K562 (cell line): Measurements from ENCODE around the gene HCN3. TPM values are rescaled to one million over a fixed set of nuclear protein-coding genes. Genes with fewer than 3 reads are reported as not detected.

ENCODE experiments used
- ATAC-seq: fragments of 200-7000 bp; cut with Tn5 transposase; 3 replicates; pipeline ENCODE4 v1.9.1; 2020; ENCODE audit warnings: moderate library complexity
- BruUV-seq: library from RNA; stranded (reverse); fragments of 400-500 nt; replicated peaks from 2 replicates; lab custom pipeline; 2021; lab: Mats Ljungman, UMichigan
- CTCF ChIA-PET: fragments of 300-600 bp; formaldehyde crosslinking; extraction: SDS; loops from one replicate; lab custom pipeline; 2021; ENCODE audit warnings: low intra/inter-chr PET ratio; lab: Yijun Ruan, JAX
- POLR2A ChIA-PET: fragments of 300-600, 350-650 bp; sonication (Branson Sonifier 250); formaldehyde crosslinking; extraction: SDS; loops from one replicate; lab custom pipeline; 2021; ENCODE audit warnings: antibody characterized with exemption, inconsistent platforms; lab: Yijun Ruan, JAX
- DNase-seq, 4 experiments: peaks; one replicate each; pipeline versions ENCODE4 v3.0.0 to v3.0.0-alpha.2; 2011 to 2018; ENCODE audit warnings: low spot score in 3 of 4, mixed read lengths in 3 of 4; ENCODE audit errors: extremely low read depth in 1 of 4
- FAIRE-seq: peaks from 2 replicates; lab custom pipeline; 2011; peaks lifted over from hg19 to GRCh38; lab: Jason Lieb, UNC
- H2AFZ ChIP-seq: 2 replicates; pipeline ENCODE4 v1.6.0; 2011; ENCODE audit warnings: low read depth, low read length, control low read depth, inconsistent platforms
- H3K27ac ChIP-seq: fragments of 200-600 bp; 3 replicates; pipeline ENCODE4 v1.8.0; 2011; ENCODE audit warnings: low read depth, mild to moderate bottlenecking, control low read depth, inconsistent platforms, low read length, moderate library complexity, mixed read lengths; ENCODE audit errors: extremely low read depth
- H3K27me3 ChIP-seq, 2 experiments: fragments of 300-600 bp in 1 of 2; 2 replicates in 1 of 2; 3 replicates in 1 of 2; pipeline versions ENCODE4 v1.6.0 to v1.8.0; 2011; ENCODE audit warnings: inconsistent platforms in 2 of 2, low read length in 2 of 2, mild to moderate bottlenecking in 1 of 2, mixed read lengths in 1 of 2, moderate library complexity in 1 of 2; ENCODE audit not compliant: control insufficient read depth in 2 of 2, insufficient read depth in 2 of 2
- H3K36me3 ChIP-seq: fragments of 300-600 bp; 3 replicates; pipeline ENCODE4 v1.8.0; 2011; ENCODE audit warnings: mild to moderate bottlenecking, low read length, inconsistent platforms; ENCODE audit not compliant: control insufficient read depth, insufficient read depth
- H3K4me1 ChIP-seq, 2 experiments: fragments of 200-600 bp in 1 of 2; replicated peaks in 1 of 2; 2 replicates in 1 of 2; 3 replicates in 1 of 2; pipeline versions ENCODE4 v1.5.1 to v1.8.0; 2011; ENCODE audit warnings: inconsistent platforms in 2 of 2, low read length in 2 of 2, mild to moderate bottlenecking in 1 of 2, mixed read lengths in 1 of 2, moderate library complexity in 1 of 2; ENCODE audit not compliant: control insufficient read depth in 2 of 2, insufficient read depth in 2 of 2
- H3K4me2 ChIP-seq: 2 replicates; pipeline ENCODE4 v1.6.1; 2011; ENCODE audit warnings: low read length, control low read depth, inconsistent platforms, mixed read lengths; ENCODE audit not compliant: insufficient read depth
- H3K4me3 ChIP-seq: fragments of 200-600 bp; sonication (generic), shearing (Covaris generic); 2 replicates; pipeline ENCODE4 v1.5.1; 2016; ENCODE audit warnings: control low read depth, inconsistent platforms
- H3K79me2 ChIP-seq: fragments of 200-600 bp; 3 replicates; pipeline ENCODE4 v1.8.0; 2011; ENCODE audit warnings: low read length, inconsistent platforms; ENCODE audit not compliant: control insufficient read depth, insufficient read depth
- H3K9ac ChIP-seq, 2 experiments: 2 replicates each; pipeline versions ENCODE4 v1.6.0 to v1.6.1; 2011; ENCODE audit warnings: low read depth in 2 of 2, low read length in 2 of 2, control low read depth in 1 of 2, inconsistent platforms in 1 of 2, mild to moderate bottlenecking in 1 of 2, mixed read lengths in 1 of 2; ENCODE audit not compliant: insufficient read depth in 1 of 2
- H3K9me1 ChIP-seq: one replicate; pipeline ENCODE4 v1.6.0; 2011; ENCODE audit warnings: inconsistent platforms, mild to moderate bottlenecking, low read length, moderate library complexity; ENCODE audit not compliant: control insufficient read depth, insufficient read depth
- H3K9me3 ChIP-seq: replicated peaks from 2 replicates; pipeline ENCODE4 v1.5.1; 2011; ENCODE audit warnings: low read depth, low read length, inconsistent platforms; ENCODE audit not compliant: control insufficient read depth, insufficient read depth
- H4K20me1 ChIP-seq: replicated peaks from 2 replicates; pipeline ENCODE4 v1.6.1; 2011; ENCODE audit warnings: low read length, inconsistent platforms, mixed read lengths; ENCODE audit not compliant: control insufficient read depth, insufficient read depth
- MBD2 ChIP-seq: sonication (generic); IDR thresholded peaks from 2 replicates; pipeline ENCODE4 v1.6.1; 2016; ENCODE audit warnings: low read depth, borderline replicate concordance
- SIX5 ChIP-seq, 2 experiments: IDR thresholded peaks; 2 replicates each; pipeline ENCODE4 v1.6.1; 2011; ENCODE audit warnings: low read length in 2 of 2, borderline replicate concordance in 1 of 2, low read depth in 1 of 2, mild to moderate bottlenecking in 1 of 2, moderate library complexity in 1 of 2; ENCODE audit not compliant: insufficient read depth in 1 of 2
- SRSF9 ChIP-seq: fragments of 200-400 bp; formaldehyde crosslinking; IDR thresholded peaks from 2 replicates; pipeline ENCODE4 v1.6.1; 2017; ENCODE audit warnings: low read depth, low read length, borderline replicate concordance
- YY1 ChIP-seq, 3 experiments: IDR thresholded peaks; 2 replicates each; pipeline ENCODE4 v1.6.1; 2011; ENCODE audit warnings: low read length in 2 of 3, mild to moderate bottlenecking in 2 of 3, moderate library complexity in 2 of 3, borderline replicate concordance in 1 of 3, control low read depth in 1 of 3, low read depth in 1 of 3; ENCODE audit not compliant: insufficient read depth in 3 of 3, insufficient replicate concordance in 2 of 3, control insufficient read depth in 1 of 3, insufficient read length in 1 of 3; ENCODE audit errors: extremely low read depth in 1 of 3
- ZKSCAN3 ChIP-seq: fragments of 250-450 bp; sonication (Bioruptor Pico); IDR thresholded peaks from 2 replicates; pipeline ENCODE4 v1.4.0; 2020
- WGBS: fragments of 100-300 bp; shearing (Covaris generic); methylation state at CpG from one replicate; pipeline ENCODE4 v1.1.6; 2016; ENCODE audit warnings: low coverage, mixed read lengths; ENCODE audit not compliant: insufficient coverage; ENCODE audit errors: missing lambda C conversion rate; 5-methylcytosine and 5-hydroxymethylcytosine counted together
- in situ Hi-C: fragments of 300-500 bp; cut with MboI; formaldehyde crosslinking; loops from 4 replicates; pipeline ENCODE4 v1.15.0; 2018; ENCODE audit warnings: inconsistent platforms, mixed read lengths
- intact Hi-C: fragments of 100-400 bp; cut with micrococcal nuclease; formaldehyde crosslinking; loops from 2 replicates; pipeline ENCODE4 v1.14.2; 2022
- polyA plus RNA-seq, 8 experiments: library from polyadenylated mRNA; depleted of rRNA in 4 of 8; stranded (reverse) in 5 of 8; unstranded in 3 of 8; fragments of >200 nt; fragmentation: Nextera tagmentation in 2 of 8; fragmentation: Illumina TruSeq in 1 of 8; extraction: Ambion mirVana in 2 of 8; extraction: Trizol in 1 of 8; gene quantifications; 2 replicates each; pipeline versions ENCODE4 v1.2.1 to v1.2.3, GENCODE V29; 2011 to 2014; ENCODE audit warnings: inconsistent platforms in 1 of 8, missing spikeins in 1 of 8
- total RNA-seq, 7 experiments: library from RNA; depleted of rRNA in 6 of 7; stranded (reverse); fragments of >200 nt in 6 of 7; fragmentation: Illumina TruSeq in 2 of 7; extraction: Trizol in 2 of 7; gene quantifications; 2 replicates each; pipeline versions ENCODE4 v1.2.1 to v1.2.3, GENCODE V29; 2011 to 2021; ENCODE audit warnings: low replicate concordance in 1 of 7
- TF ChIP-seq, protein P1 (sequence below): fragments of 250-450 bp; sonication (Bioruptor Pico); IDR thresholded peaks from 2 replicates; pipeline ENCODE4 v1.4.0; 2020
- TF ChIP-seq, protein P2 (sequence below): fragments of 450-650 bp; formaldehyde crosslinking; IDR thresholded peaks from 2 replicates; pipeline ENCODE4 v1.4.0; 2022; ENCODE audit warnings: mild to moderate bottlenecking, moderate library complexity
- TF ChIP-seq, protein P3 (sequence below): sonication (generic); formaldehyde crosslinking; IDR thresholded peaks from 2 replicates; pipeline ENCODE4 v1.8.1; 2023; ENCODE audit warnings: missing genetic modification reagents, mild to moderate bottlenecking, borderline replicate concordance

The HCN3 gene
- total and polyA plus RNA-seq, 9 of the 15 experiments (the other 6 are each of a cell fraction or from before 2014, with no cell fraction given), result 0.91 to 9.7 (median 3.9) TPM

DNA sequence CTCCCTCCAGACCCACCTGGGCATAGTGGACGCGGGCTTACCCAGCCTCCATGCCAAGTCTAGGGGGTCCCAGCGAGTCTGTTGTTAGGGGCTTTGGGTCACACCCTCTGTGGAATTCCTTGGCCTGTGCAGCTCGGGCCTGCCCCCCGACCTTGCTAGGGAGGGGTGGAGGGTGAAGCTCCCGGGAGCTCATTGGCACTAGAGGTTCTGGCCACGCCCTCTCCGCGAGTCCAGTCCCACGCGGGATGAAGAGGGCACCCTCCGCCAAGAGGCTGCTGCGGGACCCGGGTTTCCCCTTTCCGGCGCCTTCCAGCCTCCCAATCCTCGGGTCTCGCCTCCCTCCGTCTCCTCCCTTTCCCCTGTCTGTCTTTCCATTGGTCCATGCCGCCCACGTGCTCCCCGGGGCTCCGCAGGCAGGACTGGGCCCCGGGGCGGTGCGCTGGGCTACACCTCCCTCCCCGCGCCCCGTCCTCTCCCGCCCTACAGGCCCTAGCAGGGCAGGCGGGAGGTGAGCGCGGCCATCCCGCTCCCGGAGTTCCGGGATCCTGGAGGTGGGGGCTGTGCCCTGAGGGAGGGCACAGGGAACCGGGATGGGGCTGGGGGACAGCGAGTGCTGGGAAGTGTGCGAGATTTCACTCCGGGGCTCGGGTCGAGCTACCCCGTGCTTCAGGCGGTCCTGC, 46.9 kb downstream of the HCN3 start (continued):
- TF ChIP-seq YY1 (IDR thresholded peaks at IDR 0.05; ENCODE audit: borderline replicate concordance in 1 of 3, control insufficient read depth in 1 of 3, extremely low read depth in 1 of 3, insufficient read depth in 3 of 3, insufficient read length in 1 of 3, insufficient replicate concordance in 2 of 3, low read depth in 1 of 3, low read length in 2 of 3), result peak in 1 of 3 experiments; percentile 51

DNA sequence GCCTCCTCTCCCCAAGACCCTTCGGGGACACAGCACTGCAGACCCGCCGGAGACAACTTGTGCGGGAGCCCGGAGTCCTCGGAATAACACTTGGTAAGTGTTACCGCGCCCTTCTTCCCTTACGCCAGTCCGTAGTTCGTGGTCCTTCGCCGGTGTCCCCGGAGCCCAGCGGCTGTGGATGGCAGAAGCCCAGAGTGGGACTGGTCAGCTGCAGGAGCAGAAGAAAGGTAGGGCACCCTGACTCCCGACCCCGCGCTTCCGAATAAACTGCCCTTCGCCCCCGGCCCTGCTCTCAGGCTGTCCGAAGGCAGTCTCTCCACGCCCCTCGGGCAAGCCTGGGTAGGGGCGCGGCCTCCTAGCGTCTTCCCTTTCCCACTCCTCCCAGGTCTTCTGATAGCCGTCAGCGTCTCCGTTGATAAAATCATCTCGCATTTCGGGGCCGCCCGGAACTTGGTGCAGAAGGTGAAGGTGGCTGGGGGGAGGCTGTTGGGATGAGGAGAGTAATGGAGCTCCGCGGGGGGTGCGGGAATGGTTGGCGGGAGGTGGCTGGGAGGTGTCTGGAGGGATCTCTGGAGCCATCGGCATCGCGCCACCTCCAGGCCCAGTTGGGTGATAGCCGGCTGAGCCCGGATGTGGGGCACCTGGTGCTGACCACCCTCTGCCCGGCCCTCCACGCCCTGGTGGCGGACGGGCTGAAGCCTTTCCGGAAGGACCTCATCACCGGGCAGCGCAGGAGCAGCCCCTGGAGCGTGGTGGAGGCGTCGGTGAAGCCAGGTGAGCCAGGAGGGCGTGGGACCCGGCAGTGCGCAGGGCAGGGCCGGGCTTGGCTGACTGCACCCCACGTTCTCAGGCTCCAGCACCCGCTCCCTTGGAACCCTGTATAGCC, 47.7 kb downstream of the HCN3 start:
- in situ Hi-C loops, result loop anchor here (25.0 kb wide), 1 partner anchor 1412 kb away; the partner anchor contains the start of genes ISG20L2, METTL25B and MRPL24
- TF ChIP-seq SIX5 (IDR thresholded peaks at IDR 0.05; ENCODE audit: borderline replicate concordance in 1 of 2, insufficient read depth in 1 of 2, low read depth in 1 of 2, low read length in 2 of 2), result no peak
- TF ChIP-seq, protein P1, sequence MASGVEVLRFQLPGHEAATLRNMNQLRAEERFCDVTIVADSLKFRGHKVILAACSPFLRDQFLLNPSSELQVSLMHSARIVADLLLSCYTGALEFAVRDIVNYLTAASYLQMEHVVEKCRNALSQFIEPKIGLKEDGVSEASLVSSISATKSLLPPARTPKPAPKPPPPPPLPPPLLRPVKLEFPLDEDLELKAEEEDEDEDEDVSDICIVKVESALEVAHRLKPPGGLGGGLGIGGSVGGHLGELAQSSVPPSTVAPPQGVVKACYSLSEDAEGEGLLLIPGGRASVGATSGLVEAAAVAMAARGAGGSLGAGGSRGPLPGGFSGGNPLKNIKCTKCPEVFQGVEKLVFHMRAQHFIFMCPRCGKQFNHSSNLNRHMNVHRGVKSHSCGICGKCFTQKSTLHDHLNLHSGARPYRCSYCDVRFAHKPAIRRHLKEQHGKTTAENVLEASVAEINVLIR (CRISPR knock-in tag), result no peak
- TF ChIP-seq, protein P2, sequence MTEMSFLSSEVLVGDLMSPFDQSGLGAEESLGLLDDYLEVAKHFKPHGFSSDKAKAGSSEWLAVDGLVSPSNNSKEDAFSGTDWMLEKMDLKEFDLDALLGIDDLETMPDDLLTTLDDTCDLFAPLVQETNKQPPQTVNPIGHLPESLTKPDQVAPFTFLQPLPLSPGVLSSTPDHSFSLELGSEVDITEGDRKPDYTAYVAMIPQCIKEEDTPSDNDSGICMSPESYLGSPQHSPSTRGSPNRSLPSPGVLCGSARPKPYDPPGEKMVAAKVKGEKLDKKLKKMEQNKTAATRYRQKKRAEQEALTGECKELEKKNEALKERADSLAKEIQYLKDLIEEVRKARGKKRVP, result no peak
- no peak for TF ChIP-seq ZKSCAN3 (CRISPR knock-in tag)
- TF ChIP-seq, protein P3, sequence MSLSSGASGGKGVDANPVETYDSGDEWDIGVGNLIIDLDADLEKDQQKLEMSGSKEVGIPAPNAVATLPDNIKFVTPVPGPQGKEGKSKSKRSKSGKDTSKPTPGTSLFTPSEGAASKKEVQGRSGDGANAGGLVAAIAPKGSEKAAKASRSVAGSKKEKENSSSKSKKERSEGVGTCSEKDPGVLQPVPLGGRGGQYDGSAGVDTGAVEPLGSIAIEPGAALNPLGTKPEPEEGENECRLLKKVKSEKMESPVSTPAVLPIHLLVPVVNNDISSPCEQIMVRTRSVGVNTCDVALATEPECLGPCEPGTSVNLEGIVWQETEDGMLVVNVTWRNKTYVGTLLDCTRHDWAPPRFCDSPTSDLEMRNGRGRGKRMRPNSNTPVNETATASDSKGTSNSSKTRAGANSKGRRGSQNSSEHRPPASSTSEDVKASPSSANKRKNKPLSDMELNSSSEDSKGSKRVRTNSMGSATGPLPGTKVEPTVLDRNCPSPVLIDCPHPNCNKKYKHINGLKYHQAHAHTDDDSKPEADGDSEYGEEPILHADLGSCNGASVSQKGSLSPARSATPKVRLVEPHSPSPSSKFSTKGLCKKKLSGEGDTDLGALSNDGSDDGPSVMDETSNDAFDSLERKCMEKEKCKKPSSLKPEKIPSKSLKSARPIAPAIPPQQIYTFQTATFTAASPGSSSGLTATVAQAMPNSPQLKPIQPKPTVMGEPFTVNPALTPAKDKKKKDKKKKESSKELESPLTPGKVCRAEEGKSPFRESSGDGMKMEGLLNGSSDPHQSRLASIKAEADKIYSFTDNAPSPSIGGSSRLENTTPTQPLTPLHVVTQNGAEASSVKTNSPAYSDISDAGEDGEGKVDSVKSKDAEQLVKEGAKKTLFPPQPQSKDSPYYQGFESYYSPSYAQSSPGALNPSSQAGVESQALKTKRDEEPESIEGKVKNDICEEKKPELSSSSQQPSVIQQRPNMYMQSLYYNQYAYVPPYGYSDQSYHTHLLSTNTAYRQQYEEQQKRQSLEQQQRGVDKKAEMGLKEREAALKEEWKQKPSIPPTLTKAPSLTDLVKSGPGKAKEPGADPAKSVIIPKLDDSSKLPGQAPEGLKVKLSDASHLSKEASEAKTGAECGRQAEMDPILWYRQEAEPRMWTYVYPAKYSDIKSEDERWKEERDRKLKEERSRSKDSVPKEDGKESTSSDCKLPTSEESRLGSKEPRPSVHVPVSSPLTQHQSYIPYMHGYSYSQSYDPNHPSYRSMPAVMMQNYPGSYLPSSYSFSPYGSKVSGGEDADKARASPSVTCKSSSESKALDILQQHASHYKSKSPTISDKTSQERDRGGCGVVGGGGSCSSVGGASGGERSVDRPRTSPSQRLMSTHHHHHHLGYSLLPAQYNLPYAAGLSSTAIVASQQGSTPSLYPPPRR (CRISPR knock-in tag), result no peak
- TF ChIP-seq MBD2, result no peak
- no peak for TF ChIP-seq SRSF9

More for the DNA sequence above, 47.7 kb downstream of the HCN3 start:
- Histone ChIP-seq H3K9me1 (peaks cover 4% of the 10 kb centered on the region), H3K4me2 (peak overlapping the region; percentile 93), H3K9ac (peak overlapping the region; percentile 65 to 95), H3K27me3 (no peaks in the 10 kb centered on the region), H3K9me3 (no peaks in the 10 kb centered on the region), H4K20me1 (peaks cover 10% of the 10 kb centered on the region; the same call in 1 of the 2 replicates), H3K4me1 (peaks cover 17 to 67% of the 10 kb centered on the region in 2 experiments; a peak in 4 of 5 replicates), H3K27ac (peak overlapping the region; percentile 53), H3K4me3 (peak overlapping the region; percentile 60), H2AFZ (peak overlapping the region; percentile 80), H3K36me3 (peaks cover 42% of the 10 kb centered on the region; the same call in 2 of the 3 replicates), H3K79me2 (peaks cover 19% of the 10 kb centered on the region)
- ChIA-PET POLR2A (interaction anchor here (0.8 to 5.7 kb wide), 6 partner anchors 9 to 74 kb away, joined by 3 to 30 read pairs (median 4); partner anchors contain the start of gene SCAMP3), CTCF (interaction anchor here (0.6 to 5.0 kb wide), 3 partner anchors 74 to 283 kb away, joined by 4 to 38 read pairs (median 7); no protein-coding TSS in a partner anchor)
- WGBS, result 4% methylated on average over 55 of the region's 59 CpGs
- BruUV-seq, result TSS peak; percentile 46
- peak; percentile 72 to 79 (median 74) for DNase-seq
- intact Hi-C loops, result loop anchor here (10.0 kb wide), 1 partner anchor 270 kb away; no protein-coding TSS in a partner anchor
- peak; percentile 48 for ATAC-seq
- FAIRE-seq, result peak; percentile 56
